K562 (cell line): ENCODE results near the gene C1orf174. TPM values are rescaled to one million over a fixed set of nuclear protein-coding genes. Genes with fewer than 3 reads are reported as not detected.

Experiments
- ATAC-seq: fragments of 200-7000 bp; cut with Tn5 transposase; 3 replicates; pipeline ENCODE4 v1.9.1; 2020; ENCODE audit warnings: moderate library complexity
- BruUV-seq: library from RNA; stranded (reverse); fragments of 400-500 nt; replicated peaks from 2 replicates; lab custom pipeline; 2021; lab: Mats Ljungman, UMichigan
- CTCF ChIA-PET: fragments of 300-600 bp; formaldehyde crosslinking; extraction: SDS; loops from one replicate; lab custom pipeline; 2021; ENCODE audit warnings: low intra/inter-chr PET ratio; lab: Yijun Ruan, JAX
- POLR2A ChIA-PET: fragments of 300-600, 350-650 bp; sonication (Branson Sonifier 250); formaldehyde crosslinking; extraction: SDS; loops from one replicate; lab custom pipeline; 2021; ENCODE audit warnings: antibody characterized with exemption, inconsistent platforms; lab: Yijun Ruan, JAX
- DNase-seq, 4 experiments: peaks; one replicate each; pipeline versions ENCODE4 v3.0.0 to v3.0.0-alpha.2; 2011 to 2018; ENCODE audit warnings: low spot score in 3 of 4, mixed read lengths in 3 of 4; ENCODE audit errors: extremely low read depth in 1 of 4
- FAIRE-seq: peaks from 2 replicates; lab custom pipeline; 2011; peaks lifted over from hg19 to GRCh38; lab: Jason Lieb, UNC
- H2AFZ ChIP-seq: 2 replicates; pipeline ENCODE4 v1.6.0; 2011; ENCODE audit warnings: low read depth, low read length, control low read depth, inconsistent platforms
- H3K27ac ChIP-seq: fragments of 200-600 bp; 3 replicates; pipeline ENCODE4 v1.8.0; 2011; ENCODE audit warnings: low read depth, mild to moderate bottlenecking, control low read depth, inconsistent platforms, low read length, moderate library complexity, mixed read lengths; ENCODE audit errors: extremely low read depth
- H3K27me3 ChIP-seq, 2 experiments: fragments of 300-600 bp in 1 of 2; 2 replicates in 1 of 2; 3 replicates in 1 of 2; pipeline versions ENCODE4 v1.6.0 to v1.8.0; 2011; ENCODE audit warnings: inconsistent platforms in 2 of 2, low read length in 2 of 2, mild to moderate bottlenecking in 1 of 2, mixed read lengths in 1 of 2, moderate library complexity in 1 of 2; ENCODE audit not compliant: control insufficient read depth in 2 of 2, insufficient read depth in 2 of 2
- H3K36me3 ChIP-seq: fragments of 300-600 bp; 3 replicates; pipeline ENCODE4 v1.8.0; 2011; ENCODE audit warnings: mild to moderate bottlenecking, low read length, inconsistent platforms; ENCODE audit not compliant: control insufficient read depth, insufficient read depth
- H3K4me1 ChIP-seq, 2 experiments: fragments of 200-600 bp in 1 of 2; replicated peaks in 1 of 2; 2 replicates in 1 of 2; 3 replicates in 1 of 2; pipeline versions ENCODE4 v1.5.1 to v1.8.0; 2011; ENCODE audit warnings: inconsistent platforms in 2 of 2, low read length in 2 of 2, mild to moderate bottlenecking in 1 of 2, mixed read lengths in 1 of 2, moderate library complexity in 1 of 2; ENCODE audit not compliant: control insufficient read depth in 2 of 2, insufficient read depth in 2 of 2
- H3K4me2 ChIP-seq: 2 replicates; pipeline ENCODE4 v1.6.1; 2011; ENCODE audit warnings: low read length, control low read depth, inconsistent platforms, mixed read lengths; ENCODE audit not compliant: insufficient read depth
- H3K4me3 ChIP-seq: fragments of 200-600 bp; sonication (generic), shearing (Covaris generic); 2 replicates; pipeline ENCODE4 v1.5.1; 2016; ENCODE audit warnings: control low read depth, inconsistent platforms
- H3K79me2 ChIP-seq: fragments of 200-600 bp; 3 replicates; pipeline ENCODE4 v1.8.0; 2011; ENCODE audit warnings: low read length, inconsistent platforms; ENCODE audit not compliant: control insufficient read depth, insufficient read depth
- H3K9ac ChIP-seq, 2 experiments: 2 replicates each; pipeline versions ENCODE4 v1.6.0 to v1.6.1; 2011; ENCODE audit warnings: low read depth in 2 of 2, low read length in 2 of 2, control low read depth in 1 of 2, inconsistent platforms in 1 of 2, mild to moderate bottlenecking in 1 of 2, mixed read lengths in 1 of 2; ENCODE audit not compliant: insufficient read depth in 1 of 2
- H3K9me1 ChIP-seq: one replicate; pipeline ENCODE4 v1.6.0; 2011; ENCODE audit warnings: inconsistent platforms, mild to moderate bottlenecking, low read length, moderate library complexity; ENCODE audit not compliant: control insufficient read depth, insufficient read depth
- H3K9me3 ChIP-seq: replicated peaks from 2 replicates; pipeline ENCODE4 v1.5.1; 2011; ENCODE audit warnings: low read depth, low read length, inconsistent platforms; ENCODE audit not compliant: control insufficient read depth, insufficient read depth
- H4K20me1 ChIP-seq: replicated peaks from 2 replicates; pipeline ENCODE4 v1.6.1; 2011; ENCODE audit warnings: low read length, inconsistent platforms, mixed read lengths; ENCODE audit not compliant: control insufficient read depth, insufficient read depth
- BRF1 ChIP-seq: IDR thresholded peaks from 3 replicates; pipeline ENCODE4 v1.6.1; 2011; ENCODE audit warnings: borderline replicate concordance, mild to moderate bottlenecking; ENCODE audit not compliant: insufficient read length; ENCODE audit errors: extremely low read depth
- ELF4 ChIP-seq: fragments of 450-650 bp; formaldehyde crosslinking; IDR thresholded peaks from 2 replicates; pipeline ENCODE4 v1.4.0; 2022; ENCODE audit warnings: missing genetic modification characterization
- MAFK ChIP-seq: IDR thresholded peaks from 2 replicates; pipeline ENCODE4 v1.6.1; 2011; ENCODE audit warnings: low read length, improper control_type of control experiment
- NCOA2 ChIP-seq, 2 experiments: fragments of 450-650 bp; IDR thresholded peaks; 2 replicates each; pipeline ENCODE4 v1.6.1; 2018; ENCODE audit warnings: mild to moderate bottlenecking in 2 of 2, moderate library complexity in 1 of 2; ENCODE audit not compliant: partially characterized antibody in 2 of 2
- NRF1 ChIP-seq, 2 experiments: fragments of 450-650 bp; IDR thresholded peaks in 1 of 2; conservative IDR thresholded peaks in 1 of 2; 2 replicates each; pipeline ENCODE4 v1.6.1; 2014; ENCODE audit warnings: mild to moderate bottlenecking in 2 of 2
- PRMT5 ChIP-seq: sonication (generic); formaldehyde crosslinking; IDR thresholded peaks from 2 replicates; pipeline ENCODE4 v1.5.0; 2020; ENCODE audit warnings: missing genetic modification reagents
- RCOR1 ChIP-seq, 2 experiments: IDR thresholded peaks; 2 replicates each; pipeline ENCODE4 v1.6.1; 2012; ENCODE audit warnings: low read depth in 2 of 2, low read length in 2 of 2, borderline replicate concordance in 1 of 2, improper control_type of control experiment in 1 of 2
- SMAD3 ChIP-seq: fragments of 450-650 bp; formaldehyde crosslinking; conservative IDR thresholded peaks from 2 replicates; pipeline ENCODE4 v1.4.0; 2020; ENCODE audit warnings: mild to moderate bottlenecking
- ZNF212 ChIP-seq: fragments of 450-650 bp; formaldehyde crosslinking; IDR thresholded peaks from 2 replicates; pipeline ENCODE4 v1.4.0; 2020; ENCODE audit warnings: mild to moderate bottlenecking
- ZNF24 ChIP-seq: fragments of 450-650 bp; IDR thresholded peaks from 2 replicates; pipeline ENCODE4 v1.6.1; 2016
- ZNF586 ChIP-seq: fragments of 450-650 bp; formaldehyde crosslinking; conservative IDR thresholded peaks from 2 replicates; pipeline ENCODE4 v1.4.0; 2020; ENCODE audit warnings: mild to moderate bottlenecking, moderate library complexity
- WGBS: fragments of 100-300 bp; shearing (Covaris generic); methylation state at CpG from one replicate; pipeline ENCODE4 v1.1.6; 2016; ENCODE audit warnings: low coverage, mixed read lengths; ENCODE audit not compliant: insufficient coverage; ENCODE audit errors: missing lambda C conversion rate; 5-methylcytosine and 5-hydroxymethylcytosine counted together
- in situ Hi-C: fragments of 300-500 bp; cut with MboI; formaldehyde crosslinking; loops from 4 replicates; pipeline ENCODE4 v1.15.0; 2018; ENCODE audit warnings: inconsistent platforms, mixed read lengths
- intact Hi-C: fragments of 100-400 bp; cut with micrococcal nuclease; formaldehyde crosslinking; loops from 2 replicates; pipeline ENCODE4 v1.14.2; 2022
- polyA plus RNA-seq, 8 experiments: library from polyadenylated mRNA; depleted of rRNA in 4 of 8; stranded (reverse) in 5 of 8; unstranded in 3 of 8; fragments of >200 nt; fragmentation: Nextera tagmentation in 2 of 8; fragmentation: Illumina TruSeq in 1 of 8; extraction: Ambion mirVana in 2 of 8; extraction: Trizol in 1 of 8; gene quantifications; 2 replicates each; pipeline versions ENCODE4 v1.2.1 to v1.2.3, GENCODE V29; 2011 to 2014; ENCODE audit warnings: inconsistent platforms in 1 of 8, missing spikeins in 1 of 8
- total RNA-seq, 7 experiments: library from RNA; depleted of rRNA in 6 of 7; stranded (reverse); fragments of >200 nt in 6 of 7; fragmentation: Illumina TruSeq in 2 of 7; extraction: Trizol in 2 of 7; gene quantifications; 2 replicates each; pipeline versions ENCODE4 v1.2.1 to v1.2.3, GENCODE V29; 2011 to 2021; ENCODE audit warnings: low replicate concordance in 1 of 7

Gene C1orf174
- total and polyA plus RNA-seq, 9 of the 15 experiments (the other 6 are each of a cell fraction or from before 2014, with no cell fraction given), result 38.5 to 64.9 (median 45.4) TPM

GRCh38 chr1:3850857-3851256 lies 49.2 kb downstream of the C1orf174 start:
- Histone ChIP-seq H3K4me2 (no peak overlapping the region), H3K79me2 (peaks cover 15% of the 10 kb centered on the region), H3K9me3 (no peaks in the 10 kb centered on the region), H2AFZ (no peak overlapping the region), H3K4me1 (peaks cover 0 to 2% of the 10 kb centered on the region in 2 experiments; a peak in 3 of 5 replicates), H3K9me1 (no peaks in the 10 kb centered on the region), H3K36me3 (peaks cover 32% of the 10 kb centered on the region; the same call in 2 of the 3 replicates), H4K20me1 (peaks cover 4% of the 10 kb centered on the region; the same call in 1 of the 2 replicates), H3K4me3 (no peak overlapping the region), H3K9ac (no peak overlapping the region; a peak in 1 of 4 replicates), H3K27ac (no peak overlapping the region), H3K27me3 (no peaks in the 10 kb centered on the region)
- POLR2A ChIA-PET, result no interaction called here
- TF ChIP-seq ZNF586, result no peak
- CTCF ChIA-PET, result no interaction called here
- FAIRE-seq (no peak), ATAC-seq (no peak), DNase-seq (no peak)
- 80% methylated on average over 10 of the region's 12 CpGs for WGBS
- in situ Hi-C loops, result no loop called here
- intact Hi-C loops, result no loop called here
- no TSS peak for BruUV-seq

- ChIA-PET CTCF (no interaction called here), POLR2A (interaction anchor here (0.6 to 1.4 kb wide), 3 partner anchors 8 to 14 kb away, joined by 3 to 5 read pairs (median 3); partner anchors contain the start of genes CEP104 and DFFB)
- no peaks in the 10 kb centered on the region for H3K27me3 ChIP-seq
- H3K9me1 ChIP-seq, result no peaks in the 10 kb centered on the region
- no peak for FAIRE-seq
- H3K36me3 ChIP-seq, result peaks cover 55% of the 10 kb centered on the region; the same call in 2 of the 3 replicates
- no peaks in the 10 kb centered on the region for H3K4me1 ChIP-seq
- 71% methylated on average over 6 of the region's 6 CpGs for WGBS
- no TSS peak for BruUV-seq
- H3K79me2 ChIP-seq, result no peaks in the 10 kb centered on the region
- H3K27ac ChIP-seq, result no peak overlapping the region
- H3K4me3 ChIP-seq, result no peak overlapping the region
- intact Hi-C loops, result no loop called here
- no peak overlapping the region for H3K9ac ChIP-seq
- ATAC-seq, result no peak
- TF ChIP-seq ZNF24 (no peak), PRMT5 (CRISPR knock-in tag) (no peak), RCOR1 (IDR thresholded peaks at IDR 0.05; ENCODE audit: borderline replicate concordance in 1 of 2, low read depth in 2 of 2, low read length in 2 of 2) (no peak), SMAD3 (CRISPR knock-in tag) (no peak), NRF1 (conservative IDR thresholded peaks at IDR 0.05 in 1 of 2, IDR thresholded peaks at IDR 0.05 in 1 of 2) (no peak), MAFK (no peak), ZNF212 (CRISPR knock-in tag) (no peak), NCOA2 (IDR thresholded peaks at IDR 0.05; ENCODE audit: partially characterized antibody in 2 of 2) (no peak), BRF1 (no peak), ELF4 (CRISPR knock-in tag) (no peak)
- no peak overlapping the region for H2AFZ ChIP-seq
- in situ Hi-C loops, result no loop called here
- DNase-seq, result no peak
- H3K4me2 ChIP-seq, result no peak overlapping the region
- H4K20me1 ChIP-seq, result no peaks in the 10 kb centered on the region
- H3K9me3 ChIP-seq, result no peaks in the 10 kb centered on the region
These were observed 53.0 kb downstream of the C1orf174 start for GRCh38 chr1:3847081-3847480.
